K562 (cell line): ENCODE data around the gene AGO3. TPM values are rescaled to one million over a fixed set of nuclear protein-coding genes. Genes with fewer than 3 reads are reported as not detected.

ENCODE experiments used
- CREB5 ChIP-seq: fragments of 250-450 bp; sonication (Bioruptor Pico); IDR thresholded peaks from 2 replicates; pipeline ENCODE4 v1.5.0; 2020; ENCODE audit warnings: mild to moderate bottlenecking
- DPF2 ChIP-seq: fragments of 450-650 bp; IDR thresholded peaks from 2 replicates; pipeline ENCODE4 v1.6.1; 2016
- HDAC6 ChIP-seq: IDR thresholded peaks from 2 replicates; pipeline ENCODE4 v1.6.1; 2012; ENCODE audit warnings: low read depth, mild to moderate bottlenecking, control low read depth, inconsistent platforms, low read length, moderate library complexity
- HDGF ChIP-seq: fragments of 450-650 bp; IDR thresholded peaks from 2 replicates; pipeline ENCODE4 v1.6.1; 2016
- IRF2 ChIP-seq: sonication (generic); formaldehyde crosslinking; IDR thresholded peaks from 2 replicates; pipeline ENCODE4 v1.8.1; 2022; ENCODE audit warnings: mild to moderate bottlenecking, missing genetic modification reagents
- KDM2B ChIP-seq: fragments of 250-450 bp; sonication (Bioruptor Pico); IDR thresholded peaks from 2 replicates; pipeline ENCODE4 v1.8.0; 2021; ENCODE audit warnings: mild to moderate bottlenecking, moderate library complexity
- MAFG ChIP-seq: fragments of 450-650 bp; conservative IDR thresholded peaks from 2 replicates; pipeline ENCODE4 v1.6.1; 2016; ENCODE audit warnings: missing genetic modification characterization, missing compliant biosample characterization
- MECOM ChIP-seq: fragments of 250-450 bp; sonication (Bioruptor Pico); IDR thresholded peaks from 2 replicates; pipeline ENCODE4 v1.8.0; 2022; ENCODE audit warnings: inconsistent platforms
- PML ChIP-seq: IDR thresholded peaks from 2 replicates; pipeline ENCODE4 v1.6.1; 2012; ENCODE audit warnings: low read length, inconsistent platforms
- RB1 ChIP-seq: fragments of 450-650 bp; IDR thresholded peaks from 2 replicates; pipeline ENCODE4 v1.6.1; 2017; ENCODE audit warnings: low read depth, mild to moderate bottlenecking
- RBM17 ChIP-seq: fragments of 200-400 bp; formaldehyde crosslinking; IDR thresholded peaks from 2 replicates; pipeline ENCODE4 v1.6.1; 2017; ENCODE audit warnings: low read depth, mild to moderate bottlenecking, low read length, borderline replicate concordance
- RFX1 ChIP-seq: fragments of 450-650 bp; IDR thresholded peaks from 2 replicates; pipeline ENCODE4 v1.6.1; 2016; ENCODE audit warnings: mild to moderate bottlenecking, moderate library complexity
- SLC30A9 ChIP-seq: fragments of 250-450 bp; sonication (Bioruptor Pico); IDR thresholded peaks from 2 replicates; pipeline ENCODE4 v1.8.0; 2022; ENCODE audit warnings: mild to moderate bottlenecking, moderate library complexity
- TAF1 ChIP-seq: IDR thresholded peaks from 2 replicates; pipeline ENCODE4 v1.6.1; 2011; ENCODE audit warnings: mild to moderate bottlenecking, low read length, moderate library complexity; ENCODE audit not compliant: insufficient read depth, control insufficient read depth, severe bottlenecking; ENCODE audit errors: extremely low read depth
- U2AF1 ChIP-seq: fragments of 200-400 bp; formaldehyde crosslinking; optimal IDR thresholded peaks from 2 replicates; pipeline ENCODE3; 2017; ENCODE audit warnings: mild to moderate bottlenecking, low read depth, low read length, moderate library complexity
- ZNF586 ChIP-seq: fragments of 450-650 bp; formaldehyde crosslinking; conservative IDR thresholded peaks from 2 replicates; pipeline ENCODE4 v1.4.0; 2020; ENCODE audit warnings: mild to moderate bottlenecking, moderate library complexity
- ZSCAN32 ChIP-seq: fragments of 450-650 bp; formaldehyde crosslinking; IDR thresholded peaks from 2 replicates; pipeline ENCODE4 v1.4.0; 2020; ENCODE audit warnings: mild to moderate bottlenecking, moderate library complexity
- polyA plus RNA-seq, 8 experiments: library from polyadenylated mRNA; depleted of rRNA in 4 of 8; stranded (reverse) in 5 of 8; unstranded in 3 of 8; fragments of >200 nt; fragmentation: Nextera tagmentation in 2 of 8; fragmentation: Illumina TruSeq in 1 of 8; extraction: Ambion mirVana in 2 of 8; extraction: Trizol in 1 of 8; gene quantifications; 2 replicates each; pipeline versions ENCODE4 v1.2.1 to v1.2.3, GENCODE V29; 2011 to 2014; ENCODE audit warnings: inconsistent platforms in 1 of 8, missing spikeins in 1 of 8
- total RNA-seq, 7 experiments: library from RNA; depleted of rRNA in 6 of 7; stranded (reverse); fragments of >200 nt in 6 of 7; fragmentation: Illumina TruSeq in 2 of 7; extraction: Trizol in 2 of 7; gene quantifications; 2 replicates each; pipeline versions ENCODE4 v1.2.1 to v1.2.3, GENCODE V29; 2011 to 2021; ENCODE audit warnings: low replicate concordance in 1 of 7
- TF ChIP-seq, protein P1 (sequence below): fragments of 250-450 bp; sonication (Bioruptor Pico); IDR thresholded peaks from 2 replicates; pipeline ENCODE4 v1.4.0; 2020; ENCODE audit warnings: mild to moderate bottlenecking
- TF ChIP-seq, protein P2 (sequence below): fragments of 250-450 bp; sonication (Bioruptor Pico); IDR thresholded peaks from 2 replicates; pipeline ENCODE4 v1.8.0; 2021; ENCODE audit warnings: moderate library complexity, mild to moderate bottlenecking, inconsistent platforms
- TF ChIP-seq, protein P3 (sequence below): IDR thresholded peaks from 2 replicates; pipeline ENCODE4 v1.6.1; 2011; ENCODE audit not compliant: insufficient read length; ENCODE audit errors: extremely low read depth
- TF ChIP-seq, protein P4 (sequence below): fragments of 250-450 bp; sonication (Bioruptor Pico); IDR thresholded peaks from 2 replicates; pipeline ENCODE4 v1.8.0; 2021; ENCODE audit warnings: borderline replicate concordance, mild to moderate bottlenecking, moderate library complexity; ENCODE audit not compliant: poor library complexity, severe bottlenecking
- TF ChIP-seq, protein P5 (sequence below): fragments of 150-350 bp; conservative IDR thresholded peaks from 2 replicates; pipeline ENCODE4 v1.6.1; 2014; ENCODE audit warnings: low read length

AGO3 gene
- total and polyA plus RNA-seq, 9 of the 15 experiments (the other 6 are each of a cell fraction or from before 2014, with no cell fraction given): 4.5 to 41.5 (median 22.7) TPM

- TF ChIP-seq, protein P1, sequence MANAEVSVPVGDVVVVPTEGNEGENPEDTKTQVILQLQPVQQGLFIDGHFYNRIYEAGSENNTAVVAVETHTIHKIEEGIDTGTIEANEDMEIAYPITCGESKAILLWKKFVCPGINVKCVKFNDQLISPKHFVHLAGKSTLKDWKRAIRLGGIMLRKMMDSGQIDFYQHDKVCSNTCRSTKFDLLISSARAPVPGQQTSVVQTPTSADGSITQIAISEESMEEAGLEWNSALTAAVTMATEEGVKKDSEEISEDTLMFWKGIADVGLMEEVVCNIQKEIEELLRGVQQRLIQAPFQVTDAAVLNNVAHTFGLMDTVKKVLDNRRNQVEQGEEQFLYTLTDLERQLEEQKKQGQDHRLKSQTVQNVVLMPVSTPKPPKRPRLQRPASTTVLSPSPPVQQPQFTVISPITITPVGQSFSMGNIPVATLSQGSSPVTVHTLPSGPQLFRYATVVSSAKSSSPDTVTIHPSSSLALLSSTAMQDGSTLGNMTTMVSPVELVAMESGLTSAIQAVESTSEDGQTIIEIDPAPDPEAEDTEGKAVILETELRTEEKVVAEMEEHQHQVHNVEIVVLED (CRISPR knock-in tag): peak; percentile 81
- TF ChIP-seq TAF1 (peak; percentile 96), CREB5 (CRISPR knock-in tag) (no peak), ZSCAN32 (CRISPR knock-in tag) (no peak), RB1 (peak; percentile 99), MECOM (CRISPR knock-in tag) (no peak), DPF2 (no peak; the same call in 1 of the 2 replicates), HDAC6 (peak; percentile 14; the same call in 1 of the 2 replicates), IRF2 (CRISPR knock-in tag) (no peak), RBM17 (no peak), ZNF586 (CRISPR knock-in tag) (no peak), U2AF1 (peak; percentile 100), RFX1 (no peak), KDM2B (CRISPR knock-in tag) (0 out of 2 replicates have a peak, but pooled peaks have one; percentile 77), PML (peak; percentile 83; the same call in 1 of the 2 replicates), MAFG (tag) (no peak), HDGF (no peak), SLC30A9 (CRISPR knock-in tag) (no peak)
- TF ChIP-seq, protein P2, sequence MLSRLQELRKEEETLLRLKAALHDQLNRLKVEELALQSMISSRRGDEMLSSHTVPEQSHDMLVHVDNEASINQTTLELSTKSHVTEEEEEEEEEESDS (CRISPR knock-in tag): no peak
- TF ChIP-seq, protein P3, sequence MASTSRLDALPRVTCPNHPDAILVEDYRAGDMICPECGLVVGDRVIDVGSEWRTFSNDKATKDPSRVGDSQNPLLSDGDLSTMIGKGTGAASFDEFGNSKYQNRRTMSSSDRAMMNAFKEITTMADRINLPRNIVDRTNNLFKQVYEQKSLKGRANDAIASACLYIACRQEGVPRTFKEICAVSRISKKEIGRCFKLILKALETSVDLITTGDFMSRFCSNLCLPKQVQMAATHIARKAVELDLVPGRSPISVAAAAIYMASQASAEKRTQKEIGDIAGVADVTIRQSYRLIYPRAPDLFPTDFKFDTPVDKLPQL: no peak
- TF ChIP-seq, protein P4, sequence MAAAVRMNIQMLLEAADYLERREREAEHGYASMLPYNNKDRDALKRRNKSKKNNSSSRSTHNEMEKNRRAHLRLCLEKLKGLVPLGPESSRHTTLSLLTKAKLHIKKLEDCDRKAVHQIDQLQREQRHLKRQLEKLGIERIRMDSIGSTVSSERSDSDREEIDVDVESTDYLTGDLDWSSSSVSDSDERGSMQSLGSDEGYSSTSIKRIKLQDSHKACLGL (CRISPR knock-in tag): peak; percentile 79
- TF ChIP-seq, protein P5, sequence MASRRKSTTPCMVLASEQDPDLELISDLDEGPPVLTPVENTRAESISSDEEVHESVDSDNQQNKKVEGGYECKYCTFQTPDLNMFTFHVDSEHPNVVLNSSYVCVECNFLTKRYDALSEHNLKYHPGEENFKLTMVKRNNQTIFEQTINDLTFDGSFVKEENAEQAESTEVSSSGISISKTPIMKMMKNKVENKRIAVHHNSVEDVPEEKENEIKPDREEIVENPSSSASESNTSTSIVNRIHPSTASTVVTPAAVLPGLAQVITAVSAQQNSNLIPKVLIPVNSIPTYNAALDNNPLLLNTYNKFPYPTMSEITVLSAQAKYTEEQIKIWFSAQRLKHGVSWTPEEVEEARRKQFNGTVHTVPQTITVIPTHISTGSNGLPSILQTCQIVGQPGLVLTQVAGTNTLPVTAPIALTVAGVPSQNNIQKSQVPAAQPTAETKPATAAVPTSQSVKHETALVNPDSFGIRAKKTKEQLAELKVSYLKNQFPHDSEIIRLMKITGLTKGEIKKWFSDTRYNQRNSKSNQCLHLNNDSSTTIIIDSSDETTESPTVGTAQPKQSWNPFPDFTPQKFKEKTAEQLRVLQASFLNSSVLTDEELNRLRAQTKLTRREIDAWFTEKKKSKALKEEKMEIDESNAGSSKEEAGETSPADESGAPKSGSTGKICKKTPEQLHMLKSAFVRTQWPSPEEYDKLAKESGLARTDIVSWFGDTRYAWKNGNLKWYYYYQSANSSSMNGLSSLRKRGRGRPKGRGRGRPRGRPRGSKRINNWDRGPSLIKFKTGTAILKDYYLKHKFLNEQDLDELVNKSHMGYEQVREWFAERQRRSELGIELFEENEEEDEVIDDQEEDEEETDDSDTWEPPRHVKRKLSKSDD: peak; percentile 87
Observed at GRCh38 chr1:36088577-36089392, 157.9 kb downstream of the AGO3 start, which contains the start of gene ADPRS (continued).
